HG03342 (cell line): ENCODE data around the gene PHF21B.

Experiments
- ATAC-seq: cut with Tn5 transposase; IDR thresholded peaks from one replicate; pipeline ENCODE4 v1.9.1; 2021; ENCODE audit warnings: mild to moderate bottlenecking, moderate library complexity; ENCODE audit not compliant: unreplicated experiment

The PHF21B gene

DNA sequence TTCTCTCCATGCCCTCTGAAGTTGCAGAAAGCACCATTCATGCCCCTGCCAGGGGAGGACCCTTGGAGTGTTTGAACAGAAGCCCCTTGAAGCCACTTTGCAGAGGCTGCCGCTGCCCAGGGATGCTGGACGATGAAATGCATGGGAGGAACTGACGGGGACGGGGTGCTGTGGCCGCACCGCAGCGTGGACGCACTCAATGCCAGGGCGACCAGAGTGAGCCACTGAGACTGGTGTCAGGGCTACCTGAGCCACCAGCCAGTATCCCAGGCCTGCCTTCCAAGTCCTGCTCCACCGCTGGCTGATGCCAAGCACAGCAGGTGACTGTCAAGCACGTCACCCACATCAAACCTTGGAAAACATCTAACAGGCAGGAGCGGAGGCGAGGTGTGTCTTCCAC is 17.6 kb downstream of the PHF21B start:
- ATAC-seq, result no peak

DNA sequence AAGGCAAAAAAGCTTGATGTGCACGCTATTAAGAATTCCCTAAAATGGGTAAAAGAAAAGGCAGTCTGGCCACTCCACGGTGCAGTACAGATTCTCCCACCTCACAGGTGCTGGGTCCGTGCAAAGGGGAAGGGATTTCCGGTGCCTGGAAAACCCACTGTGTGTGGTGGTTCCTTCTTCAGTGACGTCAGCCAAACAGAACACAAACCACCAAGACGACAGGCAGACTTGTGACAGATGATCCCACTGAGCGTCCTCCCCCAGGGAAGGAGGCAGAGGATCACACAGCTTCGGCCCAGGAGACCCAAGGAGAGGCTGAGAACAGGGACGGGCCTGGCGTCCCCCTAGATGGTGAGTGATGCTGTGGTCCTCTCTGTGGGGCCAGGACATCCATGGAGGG is 18.6 kb downstream of the PHF21B start:
- no peak for ATAC-seq

DNA sequence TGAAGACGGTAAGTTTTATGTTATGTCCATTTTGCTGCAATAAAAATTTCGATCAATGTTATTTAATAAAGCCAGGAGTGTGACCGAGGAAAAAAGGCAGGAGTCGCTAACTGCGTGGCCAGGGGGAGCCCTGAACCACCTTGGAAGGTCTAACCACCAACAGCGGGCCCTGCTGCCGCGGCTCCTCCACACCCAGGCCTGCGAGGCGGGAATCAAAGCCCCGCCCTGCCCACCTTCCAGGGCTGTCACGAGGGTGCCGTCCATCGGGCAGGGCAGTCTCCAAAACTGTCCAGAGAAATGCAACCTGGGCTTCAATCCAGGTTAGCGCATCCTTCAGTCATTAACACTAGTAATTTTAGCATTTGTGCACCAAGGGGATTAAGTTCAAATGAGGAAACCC is 19.0 kb downstream of the PHF21B start:
- no peak for ATAC-seq

DNA sequence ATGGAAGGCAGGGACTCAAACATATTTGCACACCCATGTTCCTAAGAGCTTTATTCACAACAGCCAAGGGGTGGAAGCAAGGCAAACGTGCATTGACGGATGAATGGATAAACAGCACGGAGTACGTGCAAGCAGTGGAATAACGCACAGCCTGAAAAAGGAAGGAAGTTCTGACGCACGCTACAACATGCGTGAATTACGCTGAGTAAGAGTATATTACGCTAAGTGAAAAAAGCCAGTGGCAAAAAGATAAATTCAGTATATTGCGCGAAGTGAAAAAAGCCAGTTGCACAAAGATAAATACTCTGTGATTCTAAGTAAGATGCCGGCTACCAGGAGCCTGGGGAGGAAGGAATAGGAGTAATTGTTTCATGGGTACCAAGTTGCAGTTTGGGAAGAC is 19.5 kb downstream of the PHF21B start:
- ATAC-seq, result no peak

DNA sequence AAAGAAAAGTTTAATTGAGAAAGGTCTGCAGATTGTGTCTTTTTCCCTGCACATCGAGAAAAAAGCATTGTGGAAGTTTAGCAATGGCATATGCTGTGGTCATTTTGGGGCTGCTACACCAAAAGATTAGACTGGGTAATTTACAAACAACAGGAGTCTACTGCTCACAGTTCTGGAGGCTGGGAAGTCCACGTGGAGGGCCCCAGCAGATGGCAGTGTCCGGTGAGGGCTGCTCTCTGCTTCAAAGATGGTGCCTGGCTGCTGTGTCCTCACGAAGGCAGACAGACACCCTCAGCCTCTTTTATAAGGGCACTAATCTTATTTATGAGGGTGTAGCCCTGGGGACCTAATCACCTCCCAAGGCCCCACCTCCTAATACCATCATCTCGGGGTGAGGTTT is 21.1 kb downstream of the PHF21B start:
- ATAC-seq, result no peak

DNA sequence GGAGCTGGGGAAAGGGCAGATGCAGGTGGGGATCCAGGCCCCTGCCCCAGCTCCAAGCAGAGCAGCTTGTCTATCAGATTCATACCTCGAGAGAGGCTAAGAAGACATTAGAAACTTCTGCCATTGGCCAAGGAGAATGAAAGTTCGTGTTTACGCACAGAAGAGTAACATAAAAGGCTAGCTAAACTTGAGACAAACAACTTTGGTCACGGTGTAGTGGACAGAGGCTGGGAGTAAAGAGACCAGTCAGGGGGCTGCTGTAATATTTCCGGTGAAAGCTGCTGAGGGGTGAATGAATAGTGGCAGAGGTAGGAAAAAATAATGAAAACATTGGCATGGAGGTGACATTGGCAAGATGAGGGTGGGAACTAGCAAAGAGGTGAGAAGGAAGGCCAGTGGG is 22.9 kb downstream of the PHF21B start:
- ATAC-seq, result no peak

DNA sequence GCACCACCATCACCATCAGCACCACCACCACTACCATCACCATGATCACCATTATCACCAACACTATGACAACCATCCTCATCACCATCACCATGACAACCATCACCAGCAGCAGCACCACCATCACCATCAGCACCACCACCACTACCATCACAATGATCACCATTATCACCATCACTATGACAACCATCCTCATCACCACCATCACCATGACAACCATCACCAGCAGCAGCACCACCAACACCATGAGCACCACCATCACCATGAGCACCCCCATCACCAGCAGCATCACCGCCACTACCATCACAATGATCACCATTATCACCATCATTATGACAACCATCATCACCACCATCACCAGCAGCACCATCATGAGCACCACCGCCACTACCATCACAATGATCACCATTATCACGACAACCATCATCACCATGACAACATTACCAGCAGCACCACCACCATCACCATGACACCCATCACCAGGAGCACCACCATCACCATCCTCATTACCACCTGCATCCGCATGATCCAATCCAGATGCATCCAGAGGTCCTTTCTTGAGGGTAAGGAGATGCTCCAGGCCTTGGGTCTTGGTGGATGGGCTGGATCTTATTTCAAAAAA is 23.8 kb downstream of the PHF21B start:
- ATAC-seq, result no peak

DNA sequence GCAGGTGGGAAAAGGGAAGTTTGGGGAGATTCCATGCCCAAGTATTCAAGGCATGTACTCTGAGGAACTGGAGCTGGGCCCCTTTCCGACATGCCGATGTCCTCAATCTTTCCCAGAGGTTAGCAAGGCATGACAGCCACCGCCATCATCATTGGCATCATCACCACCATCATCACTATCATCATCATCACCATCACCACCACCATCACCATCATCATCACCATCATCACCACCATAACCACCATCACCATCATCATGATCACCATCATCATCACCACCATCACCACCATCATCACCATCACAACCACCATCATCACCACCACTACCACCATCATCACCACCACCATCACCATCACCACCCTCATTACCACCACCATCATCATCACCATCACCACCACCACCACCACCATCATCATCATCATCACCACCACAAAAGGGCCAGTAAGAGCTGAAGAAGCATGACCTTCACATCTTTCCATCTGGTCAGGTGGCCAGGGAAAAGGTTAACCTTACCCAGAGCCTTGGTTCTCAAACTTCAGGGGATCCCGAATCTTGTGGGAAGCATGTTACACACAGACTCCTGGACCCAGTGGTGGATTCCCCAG is 25.8 kb downstream of the PHF21B start:
- ATAC-seq, result no peak

DNA sequence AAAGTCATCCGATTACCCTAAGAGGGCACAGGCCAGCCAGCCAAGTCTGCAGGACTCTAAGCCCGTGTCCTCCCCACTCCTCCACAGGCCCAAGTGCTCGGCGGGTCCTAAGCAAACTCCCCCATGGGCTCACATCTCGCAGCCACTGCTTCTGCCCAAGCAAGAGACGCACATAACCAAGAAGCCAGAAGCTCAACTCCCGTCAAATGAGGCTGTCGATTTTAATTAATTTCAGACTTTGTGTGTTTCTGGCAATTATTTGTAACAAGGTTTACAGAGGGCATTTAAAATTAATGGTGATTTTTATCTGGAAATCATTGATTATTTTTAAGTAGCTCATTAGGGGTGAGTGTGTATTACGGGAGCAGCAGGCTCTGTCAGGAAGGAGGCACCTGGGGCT is 27.4 kb downstream of the PHF21B start:
- no peak for ATAC-seq

DNA sequence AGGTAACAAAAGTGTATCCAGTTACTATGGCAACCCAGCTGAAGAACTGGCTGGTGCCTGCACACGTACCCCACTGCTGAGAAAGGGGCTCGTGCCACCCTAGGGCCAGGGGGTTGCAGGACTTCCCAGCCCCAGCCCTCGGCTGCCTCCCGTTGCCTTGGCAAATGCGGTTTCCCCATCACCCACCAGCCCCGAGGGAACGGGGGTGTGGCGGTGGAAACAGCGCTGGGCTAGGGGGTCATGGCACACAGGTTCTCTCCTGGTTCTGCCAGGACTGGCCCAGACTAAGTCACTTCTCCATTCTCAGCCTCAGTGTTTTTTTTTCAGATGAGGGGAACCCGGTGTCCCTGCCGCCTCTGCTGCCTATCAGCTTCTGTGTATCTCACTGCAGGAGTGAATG is 27.9 kb downstream of the PHF21B start:
- no peak for ATAC-seq

DNA sequence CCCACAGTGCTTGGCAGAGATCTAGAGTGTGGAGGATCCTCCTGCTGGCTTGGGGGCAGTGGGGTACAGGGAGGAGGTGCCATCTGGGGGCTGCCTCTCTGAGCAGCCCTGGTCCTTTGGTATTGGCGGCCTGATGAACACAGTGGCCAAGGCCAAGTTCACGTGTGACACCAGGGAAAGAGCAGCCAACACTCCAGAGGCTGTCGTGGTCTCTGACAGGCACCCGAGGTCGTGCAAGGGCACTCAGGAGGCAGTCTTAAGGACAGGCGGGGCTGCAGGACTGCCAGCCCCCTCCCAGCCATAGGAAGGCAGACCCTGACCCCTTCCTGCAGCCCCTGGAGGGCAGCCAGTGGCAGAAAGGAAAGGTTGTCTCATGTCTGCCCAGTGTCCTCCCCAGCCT is 30.7 kb downstream of the PHF21B start:
- no peak for ATAC-seq

DNA sequence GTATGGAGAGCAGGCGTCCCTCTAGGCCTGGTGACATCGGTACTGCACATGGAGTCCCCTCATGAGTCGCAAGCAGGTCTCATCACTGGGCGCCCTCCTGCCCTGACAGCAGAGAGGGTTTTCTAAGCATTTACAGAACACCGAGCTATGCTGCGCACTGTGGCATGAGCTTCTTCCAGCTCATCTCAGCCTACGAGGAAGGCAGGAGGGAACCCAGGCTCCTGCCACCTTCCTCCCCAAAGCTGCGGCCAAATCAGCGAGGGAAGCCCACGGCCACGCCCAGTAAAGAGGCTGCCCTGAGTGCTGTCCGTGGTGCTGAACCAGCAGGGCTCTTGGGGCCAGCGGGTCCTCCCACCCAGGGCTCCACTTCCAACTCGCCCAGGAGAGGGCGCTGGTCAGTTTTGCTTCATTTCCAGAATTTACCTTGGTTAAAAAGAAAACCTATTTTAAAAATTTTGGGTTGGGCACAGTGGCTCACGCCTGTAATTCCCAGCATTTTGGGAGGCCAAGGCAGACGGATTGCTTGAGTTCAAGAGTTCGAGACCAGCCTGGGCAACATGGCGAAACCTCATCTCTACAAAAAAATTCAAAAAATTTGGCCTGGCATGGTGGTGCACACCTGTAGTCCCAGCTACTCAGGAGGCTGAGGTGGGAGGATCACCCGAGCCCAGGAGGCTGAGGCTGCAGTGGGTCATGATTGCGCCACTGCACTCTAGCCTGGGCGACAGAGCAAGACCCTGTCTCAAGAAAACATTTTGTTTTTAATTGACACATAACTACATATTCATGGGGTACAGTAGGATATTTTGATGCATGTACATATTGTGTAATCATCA is 34.2 kb downstream of the PHF21B start:
- ATAC-seq, result no peak

DNA sequence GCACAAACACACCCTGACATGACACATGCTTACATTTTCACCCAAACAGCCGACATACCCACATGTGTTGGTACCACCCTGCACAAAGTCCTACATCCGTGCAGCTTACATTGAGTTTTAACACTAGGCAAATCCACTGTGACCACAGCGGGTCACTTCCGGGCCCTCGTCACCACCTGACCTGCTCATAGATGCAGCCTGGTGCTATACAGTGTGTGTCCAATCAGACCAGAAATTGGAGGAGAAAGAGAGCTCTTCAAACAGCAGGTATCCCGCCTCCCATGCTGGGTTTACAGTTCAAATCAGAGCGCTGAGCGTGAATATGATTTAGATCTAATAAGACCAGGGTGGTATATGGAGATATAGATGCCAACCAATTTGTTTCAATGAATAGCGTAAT is 35.4 kb downstream of the PHF21B start:
- ATAC-seq, result no peak

DNA sequence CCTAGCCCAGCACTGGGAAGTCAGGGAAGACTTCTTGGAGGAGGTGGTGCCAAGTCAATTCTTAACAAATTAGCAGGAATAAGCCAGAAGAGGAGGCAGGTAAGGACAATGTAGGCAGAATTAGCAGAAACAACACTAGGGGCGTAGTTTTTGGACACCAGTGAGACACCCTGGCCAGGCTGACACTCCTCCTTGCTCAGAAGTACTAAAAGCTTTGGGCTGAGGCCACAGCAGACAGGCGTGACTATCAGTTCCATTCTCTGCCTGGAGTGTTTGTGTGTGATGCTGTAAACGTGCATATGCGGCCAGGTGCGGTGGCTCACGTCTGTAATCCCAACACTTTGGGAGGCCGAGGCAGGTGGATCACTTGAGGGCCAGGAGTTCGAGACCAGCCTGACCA is 36.0 kb downstream of the PHF21B start:
- ATAC-seq, result no peak

DNA sequence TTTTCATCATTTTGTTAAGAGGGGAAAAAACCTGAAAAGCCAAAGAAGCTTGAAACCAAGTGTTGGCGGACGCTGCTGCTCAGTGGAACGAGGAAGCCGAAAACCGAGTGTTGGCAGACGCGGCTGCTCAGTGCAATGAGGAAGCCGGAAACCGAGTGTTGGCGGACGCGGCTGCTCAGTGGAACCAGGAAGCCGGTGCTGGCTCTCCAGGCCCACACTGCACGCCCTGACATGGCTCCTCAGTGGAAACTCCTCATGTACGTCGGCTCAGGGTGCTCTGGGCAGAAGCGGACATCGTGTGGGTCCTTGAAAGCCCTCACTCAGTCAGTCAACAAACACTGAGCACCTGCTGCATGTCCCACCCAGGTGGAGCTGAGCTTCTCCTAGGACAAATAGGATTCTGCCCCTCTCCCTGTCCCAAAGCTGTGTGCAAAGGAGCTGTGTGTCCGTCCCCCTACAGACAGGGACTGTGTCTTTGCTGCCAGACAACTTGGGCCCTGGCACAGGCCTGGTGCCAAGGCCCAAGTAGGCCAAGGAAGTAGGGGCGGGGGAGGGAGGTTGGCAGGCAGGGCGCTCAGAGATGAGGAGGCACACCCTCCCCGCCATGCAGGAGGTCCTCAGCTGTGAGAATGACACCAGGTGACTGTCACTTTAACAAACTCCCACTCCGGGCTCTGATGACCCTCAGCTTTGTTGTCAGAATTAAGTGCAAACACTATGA is 37.3 kb downstream of the PHF21B start:
- ATAC-seq, result no peak

DNA sequence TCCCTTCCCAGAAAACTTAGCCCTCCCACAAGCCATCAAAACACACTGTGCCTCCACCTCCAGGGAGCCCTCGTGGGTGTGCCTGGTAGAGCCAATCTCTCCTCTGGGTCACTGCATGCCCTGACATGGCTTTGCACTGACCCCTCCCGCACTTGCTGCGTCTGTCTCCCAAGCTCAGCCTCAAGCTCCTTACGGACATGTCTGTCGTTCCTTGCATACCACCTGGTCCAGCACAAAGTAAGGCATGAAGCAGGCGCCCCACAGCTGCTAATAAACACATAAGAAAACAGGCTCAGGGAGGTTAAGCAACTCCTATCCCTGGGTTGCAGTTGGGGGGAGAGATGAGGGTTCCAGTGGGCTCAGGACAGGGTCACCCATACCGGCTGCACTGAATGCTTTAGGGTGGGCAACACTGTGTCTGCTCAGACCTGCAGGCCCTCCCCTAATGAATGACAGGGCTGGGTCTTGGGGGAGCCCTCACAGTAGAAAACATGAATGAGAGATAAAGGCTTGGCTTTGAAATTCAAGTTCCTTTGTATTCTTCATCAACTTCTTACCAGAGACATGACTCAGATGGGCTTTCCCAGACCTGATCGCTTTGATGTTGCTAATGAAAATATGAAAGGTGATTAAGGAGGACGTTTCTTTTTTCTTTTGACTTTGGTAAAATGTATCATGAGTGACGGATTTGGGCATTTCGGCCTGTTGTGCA is 38.0 kb downstream of the PHF21B start:
- ATAC-seq, result no peak

DNA sequence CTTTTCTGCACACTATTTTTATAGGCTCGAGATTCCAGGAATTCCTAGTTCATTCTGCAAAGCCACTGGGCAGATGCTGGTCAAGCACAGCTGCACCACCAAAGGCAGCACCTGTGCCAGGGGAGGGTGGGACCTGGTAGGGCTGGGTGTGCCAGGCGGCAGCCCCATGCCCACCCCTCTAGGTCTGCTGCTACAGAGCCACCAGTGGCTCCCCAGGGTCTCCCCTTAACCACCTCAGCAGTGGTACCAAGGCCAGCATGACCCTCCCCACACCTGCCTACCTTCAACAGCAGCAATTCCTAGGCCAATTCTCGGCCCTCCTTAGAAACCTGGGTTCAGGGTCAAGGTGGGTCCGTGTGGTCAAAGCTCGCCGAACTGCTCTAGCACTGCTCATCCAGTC is 39.5 kb downstream of the PHF21B start:
- no peak for ATAC-seq

DNA sequence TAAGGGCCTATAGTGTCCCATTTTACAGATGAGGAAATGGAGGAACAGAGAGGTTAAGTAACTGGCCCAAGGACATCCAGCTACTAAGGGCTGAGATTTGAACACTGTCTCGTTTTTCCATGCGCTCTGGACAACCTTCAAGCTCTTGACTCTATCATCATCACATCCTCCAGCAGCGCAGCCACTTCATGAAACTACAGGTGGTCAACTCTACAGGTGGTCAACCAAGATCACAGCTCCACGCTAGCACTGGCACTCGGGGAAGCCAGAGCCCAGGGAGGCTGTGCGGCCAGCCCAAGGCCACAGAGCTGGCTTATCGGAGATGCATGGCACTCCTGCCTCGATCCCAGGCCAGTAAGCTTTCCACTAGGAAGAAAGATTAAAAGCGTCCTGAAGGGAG is 40.0 kb downstream of the PHF21B start:
- ATAC-seq, result no peak

DNA sequence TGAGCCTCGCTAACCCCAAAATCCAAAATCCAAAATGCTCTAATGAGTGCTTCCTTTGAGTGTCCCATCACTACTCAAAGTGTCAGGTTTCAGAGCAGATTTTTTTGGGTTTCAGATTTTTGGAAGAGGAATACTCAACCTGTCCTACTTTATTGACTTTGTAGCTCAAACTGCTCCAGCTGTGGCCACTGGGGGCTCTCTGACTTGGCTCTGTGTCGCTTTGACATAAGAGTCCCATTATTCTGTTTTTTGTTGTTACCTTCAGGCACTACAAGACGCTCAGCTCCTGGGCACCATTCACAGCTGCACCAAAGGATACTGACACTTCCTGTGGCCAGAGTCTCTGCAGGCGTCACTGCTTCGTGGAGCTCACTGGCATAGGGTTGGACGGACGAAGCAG is 41.1 kb downstream of the PHF21B start:
- ATAC-seq, result no peak

DNA sequence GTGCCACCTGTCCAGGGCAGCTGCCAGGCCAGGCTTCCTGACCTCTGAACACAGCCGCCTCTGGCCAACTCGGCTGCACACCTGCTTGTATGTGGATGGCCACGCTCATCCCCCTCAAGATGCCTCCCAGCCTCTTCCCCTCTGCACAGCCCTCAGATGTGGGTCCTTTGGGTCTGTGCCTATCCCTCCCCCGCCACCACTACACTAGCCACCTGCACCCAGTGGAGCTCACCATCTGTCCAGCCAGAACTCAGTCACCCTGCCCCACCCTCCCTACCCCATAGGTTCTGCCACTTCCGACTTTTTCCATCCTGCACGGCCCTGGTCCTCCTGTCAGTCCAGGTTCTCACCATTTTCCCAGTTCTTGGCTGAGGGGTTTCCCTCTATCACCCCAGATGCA is 44.6 kb downstream of the PHF21B start:
- no peak for ATAC-seq

DNA sequence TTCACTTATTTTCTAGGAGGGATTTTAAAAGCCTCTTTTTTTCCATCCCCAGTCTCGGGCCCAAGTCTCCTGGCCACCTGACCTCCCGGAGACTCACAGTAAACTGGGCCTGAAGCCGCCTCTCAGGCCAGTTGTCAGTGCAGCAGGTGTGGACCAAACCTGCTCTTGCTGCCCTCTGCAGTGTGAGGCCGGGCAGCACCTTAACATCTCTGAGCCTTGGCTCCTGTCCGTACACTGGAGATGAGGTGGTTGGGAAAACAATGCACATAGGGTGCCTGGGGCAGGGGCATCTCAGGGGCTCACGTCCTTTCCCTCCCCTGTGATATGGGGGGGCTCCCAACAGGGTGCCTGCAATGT is 45.1 kb downstream of the PHF21B start:
- ATAC-seq, result no peak
